Peyer's patch (tissue), 4 donors: ENCODE data around the gene ZC3H13. TPM values are rescaled to one million over a fixed set of nuclear protein-coding genes. Genes with fewer than 3 reads are reported as not detected.

Source experiments
- DNase-seq, 3 donors: peaks; one replicate each; pipeline ENCODE4 v3.0.0-alpha.2; 2017 to 2019
- H3K27ac ChIP-seq, 4 donors: fragments of 200-600 bp; sonication (generic); one replicate each; pipeline ENCODE4 v1.5.1; 2016 to 2019
- H3K27me3 ChIP-seq, 2 donors: fragments of 200-600 bp; sonication (generic); one replicate each; pipeline ENCODE4 v1.5.1; 2019
- H3K36me3 ChIP-seq, 3 donors: fragments of 200-600 bp; sonication (generic); one replicate each; pipeline ENCODE4 v1.5.1; 2016 to 2019
- H3K4me1 ChIP-seq, 4 donors: fragments of 200-600 bp; sonication (generic); one replicate each; pipeline ENCODE4 v1.5.1; 2016 to 2019
- H3K4me3 ChIP-seq, 4 donors: fragments of 200-600 bp; sonication (generic); 1 replicate in 3 of 4; 2 replicates in 1 of 4; pipeline ENCODE4 v1.5.1; 2016 to 2019; ENCODE audit warnings: mild to moderate bottlenecking in 1 of 4
- H3K9me3 ChIP-seq, 4 donors: fragments of 200-600 bp; sonication (generic); one replicate each; pipeline ENCODE4 v1.5.1; 2016 to 2019; ENCODE audit warnings: mild to moderate bottlenecking in 1 of 4
- POLR2A ChIP-seq, 2 donors: fragments of 450-650 bp; IDR thresholded peaks; one replicate each; pipeline ENCODE4 v1.5.1; 2017; ENCODE audit warnings: antibody characterized with exemption in 2 of 2, mild to moderate bottlenecking in 2 of 2, moderate library complexity in 2 of 2
- total RNA-seq, 4 donors: library from RNA; depleted of rRNA; stranded (reverse); fragments of >200 nt; gene quantifications; one replicate each; pipeline ENCODE4 v1.1.0, GENCODE V29; 2016
- TF ChIP-seq, protein P1 (sequence below), 6 experiments: fragments of 450-650 bp in 4 of 6; fragments of 200-600 bp in 2 of 6; sonication (generic) in 1 of 6; IDR thresholded peaks; one replicate each; pipeline ENCODE4 v1.5.1; 2017 to 2019; ENCODE audit warnings: antibody characterized with exemption in 6 of 6, mild to moderate bottlenecking in 3 of 6, moderate library complexity in 1 of 6

ZC3H13 gene
- total RNA-seq, 4 donors from 2014 or later: 22.6 to 71.8 (median 30.6) TPM

DNA sequence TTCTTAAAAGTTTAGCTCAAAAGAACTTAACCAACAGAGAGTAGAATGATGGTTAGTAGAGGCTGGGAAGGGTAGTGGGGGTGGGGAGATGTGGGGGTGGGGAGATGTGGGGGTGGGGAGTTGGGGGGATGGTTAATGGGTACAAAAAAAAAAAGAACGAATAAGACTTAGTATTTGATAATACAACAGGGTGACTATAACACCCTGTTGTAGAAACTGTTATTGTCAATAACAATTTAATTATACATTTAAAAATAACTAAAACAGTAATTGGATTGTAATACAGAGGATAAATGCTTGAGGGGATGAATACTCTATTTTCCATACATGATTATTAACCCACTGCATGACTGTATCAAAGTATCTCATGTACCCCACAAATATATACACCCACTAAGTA, 91.1 kb downstream of the ZC3H13 start:
- Histone ChIP-seq H3K4me1 (no peaks in the 10 kb centered on the region), H3K4me3 (no peak overlapping the region), H3K9me3 (no peaks in the 10 kb centered on the region), H3K36me3 (peaks cover 0 to 72% (median 4%) of the 10 kb centered on the region in 3 donors), H3K27ac (no peak overlapping the region), H3K27me3 (no peaks in the 10 kb centered on the region)
- no peak for DNase-seq
- no peak for TF ChIP-seq POLR2A (IDR thresholded peaks at IDR 0.05)
- TF ChIP-seq, protein P1, sequence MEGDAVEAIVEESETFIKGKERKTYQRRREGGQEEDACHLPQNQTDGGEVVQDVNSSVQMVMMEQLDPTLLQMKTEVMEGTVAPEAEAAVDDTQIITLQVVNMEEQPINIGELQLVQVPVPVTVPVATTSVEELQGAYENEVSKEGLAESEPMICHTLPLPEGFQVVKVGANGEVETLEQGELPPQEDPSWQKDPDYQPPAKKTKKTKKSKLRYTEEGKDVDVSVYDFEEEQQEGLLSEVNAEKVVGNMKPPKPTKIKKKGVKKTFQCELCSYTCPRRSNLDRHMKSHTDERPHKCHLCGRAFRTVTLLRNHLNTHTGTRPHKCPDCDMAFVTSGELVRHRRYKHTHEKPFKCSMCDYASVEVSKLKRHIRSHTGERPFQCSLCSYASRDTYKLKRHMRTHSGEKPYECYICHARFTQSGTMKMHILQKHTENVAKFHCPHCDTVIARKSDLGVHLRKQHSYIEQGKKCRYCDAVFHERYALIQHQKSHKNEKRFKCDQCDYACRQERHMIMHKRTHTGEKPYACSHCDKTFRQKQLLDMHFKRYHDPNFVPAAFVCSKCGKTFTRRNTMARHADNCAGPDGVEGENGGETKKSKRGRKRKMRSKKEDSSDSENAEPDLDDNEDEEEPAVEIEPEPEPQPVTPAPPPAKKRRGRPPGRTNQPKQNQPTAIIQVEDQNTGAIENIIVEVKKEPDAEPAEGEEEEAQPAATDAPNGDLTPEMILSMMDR (IDR thresholded peaks at IDR 0.05): no peak

DNA sequence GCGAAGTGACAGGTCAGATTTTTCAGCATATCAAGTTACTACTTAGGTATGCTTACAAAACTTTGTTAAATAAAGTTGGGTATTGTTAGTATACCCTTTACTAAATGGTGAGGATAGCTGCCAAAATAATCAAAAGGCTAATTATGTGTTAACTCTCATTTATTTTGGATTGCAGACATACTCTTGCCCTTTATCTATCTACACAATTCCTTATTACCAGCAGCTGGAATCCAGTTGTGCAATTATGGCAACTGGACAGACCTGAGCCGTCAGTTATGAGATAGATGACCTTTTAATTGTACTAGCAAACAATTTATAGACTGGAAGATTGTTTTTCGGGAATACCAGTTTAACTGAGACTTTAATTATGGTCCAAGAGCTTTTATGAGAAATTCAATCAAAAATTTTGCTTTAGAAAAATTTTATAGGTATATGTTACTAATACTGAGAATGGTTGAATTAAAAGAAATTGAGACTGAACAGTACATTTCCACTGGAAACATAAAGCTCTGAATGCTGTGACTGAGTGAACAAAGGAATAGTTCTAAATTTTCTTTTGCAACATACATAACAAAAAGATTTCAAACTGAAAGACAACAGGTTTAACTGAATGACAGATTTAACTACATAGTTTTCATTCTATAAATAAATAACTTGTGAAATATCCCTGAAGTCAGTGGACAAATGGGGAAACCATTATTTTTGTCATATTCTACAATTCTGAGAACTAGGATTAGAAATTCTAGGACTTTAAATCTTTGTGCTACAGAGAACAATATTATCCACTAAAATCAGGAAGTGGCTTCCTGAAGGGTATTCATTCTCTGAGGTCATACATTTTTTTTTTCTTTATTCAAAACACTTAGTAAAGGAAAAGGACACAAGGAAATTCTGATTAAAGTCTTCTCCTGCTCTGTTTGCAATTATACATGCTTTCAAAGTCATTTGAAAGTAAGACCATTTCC, 97.4 kb downstream of the ZC3H13 start:
- Histone ChIP-seq H3K27ac (no peak overlapping the region), H3K9me3 (no peaks in the 10 kb centered on the region), H3K4me1 (no peaks in the 10 kb centered on the region), H3K4me3 (no peak overlapping the region), H3K36me3 (peaks cover 0 to 51% (median 0%) of the 10 kb centered on the region in 3 donors), H3K27me3 (no peaks in the 10 kb centered on the region)
- DNase-seq: no peak
- no peak for TF ChIP-seq POLR2A (IDR thresholded peaks at IDR 0.05)
- TF ChIP-seq, protein P1 (IDR thresholded peaks at IDR 0.05): no peak

DNA sequence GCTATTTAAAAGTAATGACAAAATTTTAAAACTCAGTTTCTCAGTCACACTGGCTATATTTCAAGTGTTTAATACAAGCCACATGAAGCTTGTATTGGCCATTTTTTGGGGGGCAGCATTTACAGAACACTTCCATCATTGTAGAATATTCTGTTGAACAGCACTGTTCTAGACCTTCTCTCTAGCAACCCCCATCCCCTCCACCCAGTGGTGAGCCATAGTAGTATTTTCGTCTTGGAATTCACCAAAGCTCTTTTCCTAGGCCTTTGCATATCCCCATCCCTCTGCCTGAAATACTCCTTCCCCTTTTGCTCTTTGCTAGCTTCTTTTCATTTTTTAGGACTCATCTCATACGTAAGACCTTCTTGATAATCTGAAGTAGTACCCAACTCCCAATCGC, 99.5 kb downstream of the ZC3H13 start:
- Histone ChIP-seq H3K27me3 (no peaks in the 10 kb centered on the region), H3K9me3 (no peaks in the 10 kb centered on the region), H3K27ac (no peak overlapping the region), H3K4me1 (no peaks in the 10 kb centered on the region), H3K4me3 (no peak overlapping the region), H3K36me3 (peaks cover 0 to 36% (median 0%) of the 10 kb centered on the region in 3 donors)
- DNase-seq: no peak
- no peak for TF ChIP-seq POLR2A (IDR thresholded peaks at IDR 0.05)
- TF ChIP-seq, protein P1 (IDR thresholded peaks at IDR 0.05): no peak

DNA sequence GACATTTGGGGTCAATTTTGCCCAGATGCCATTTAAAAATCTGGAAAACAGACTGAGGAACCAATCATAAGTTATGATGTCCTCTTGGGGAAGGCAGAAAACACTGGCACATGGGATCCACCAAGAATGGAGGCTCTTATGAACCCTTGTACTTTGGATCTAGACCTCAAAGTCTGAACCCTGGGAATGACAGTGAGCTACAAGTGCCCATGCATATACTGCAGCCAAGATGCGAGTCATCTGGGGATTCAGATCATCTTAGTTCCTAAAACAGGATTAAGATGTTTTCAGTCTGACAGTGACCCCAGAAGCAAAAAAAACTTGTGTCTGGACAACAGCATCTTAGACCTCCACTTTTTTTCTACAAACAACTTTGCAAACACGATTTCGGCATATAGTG, 100.8 kb downstream of the ZC3H13 start:
- DNase-seq: no peak
- H3K4me3 ChIP-seq: no peak overlapping the region
- peaks cover 0 to 24% (median 0%) of the 10 kb centered on the region in 3 donors for H3K36me3 ChIP-seq
- H3K9me3 ChIP-seq: no peaks in the 10 kb centered on the region
- no peak for TF ChIP-seq POLR2A (IDR thresholded peaks at IDR 0.05)
- TF ChIP-seq, protein P1 (IDR thresholded peaks at IDR 0.05): no peak
- H3K4me1 ChIP-seq: no peaks in the 10 kb centered on the region
- H3K27ac ChIP-seq: no peak overlapping the region
- H3K27me3 ChIP-seq: no peaks in the 10 kb centered on the region

DNA sequence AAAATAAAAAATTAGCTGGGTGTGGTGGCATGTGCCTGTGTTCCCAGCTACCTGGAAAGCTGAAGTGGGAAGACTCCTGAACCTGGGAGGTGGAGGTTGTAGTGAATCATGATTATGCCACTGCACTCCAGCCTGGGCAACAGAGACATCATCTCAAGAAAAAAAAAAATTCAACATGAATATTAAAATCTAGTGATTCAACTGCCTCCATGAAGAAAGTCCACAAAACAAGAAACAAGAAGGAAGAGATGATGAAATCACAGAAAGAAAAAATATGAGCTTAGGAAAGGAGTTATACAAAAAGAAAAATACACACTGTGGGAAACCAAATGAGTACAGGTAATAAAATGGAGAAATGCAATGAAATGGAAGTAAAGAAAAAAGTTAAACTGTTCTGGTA, 101.4 kb downstream of the ZC3H13 start:
- no peak for TF ChIP-seq POLR2A (IDR thresholded peaks at IDR 0.05)
- H3K9me3 ChIP-seq: no peaks in the 10 kb centered on the region
- H3K4me1 ChIP-seq: no peaks in the 10 kb centered on the region
- no peak overlapping the region for H3K27ac ChIP-seq
- peaks cover 0 to 18% (median 0%) of the 10 kb centered on the region in 3 donors for H3K36me3 ChIP-seq
- H3K27me3 ChIP-seq: no peaks in the 10 kb centered on the region
- DNase-seq: no peak
- H3K4me3 ChIP-seq: no peak overlapping the region

DNA sequence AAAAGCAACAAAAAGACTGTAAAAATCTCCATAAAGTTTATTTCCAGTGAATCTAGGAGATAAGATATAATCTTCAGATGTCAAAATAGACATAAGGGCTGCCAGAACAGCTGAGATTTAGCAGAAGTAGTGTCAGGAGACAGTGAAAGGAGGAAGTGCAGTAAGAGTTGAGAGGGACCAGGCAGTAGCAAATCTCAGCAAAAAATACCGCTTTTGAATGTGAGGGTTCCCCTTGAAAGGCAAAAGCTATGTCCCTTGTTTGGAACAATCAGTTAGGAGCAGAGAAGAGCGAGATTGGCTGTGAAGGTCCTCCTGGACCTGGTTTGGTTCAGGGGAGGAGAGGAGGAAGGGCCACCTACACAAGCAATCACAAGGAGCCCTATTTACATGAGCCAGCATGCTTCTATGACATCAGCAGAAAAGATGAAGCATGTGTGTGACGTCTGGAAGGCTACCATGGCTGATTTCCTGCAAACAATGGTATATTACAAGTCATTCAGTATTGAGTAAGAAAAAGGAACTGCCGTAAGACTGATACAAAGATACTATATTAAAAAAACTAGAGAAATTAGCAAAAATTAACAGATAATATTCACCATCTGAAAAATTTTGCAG, 102.1 kb downstream of the ZC3H13 start:
- Histone ChIP-seq H3K4me1 (no peaks in the 10 kb centered on the region), H3K27ac (no peak overlapping the region), H3K9me3 (no peaks in the 10 kb centered on the region), H3K27me3 (no peaks in the 10 kb centered on the region), H3K36me3 (peaks cover 0 to 13% (median 0%) of the 10 kb centered on the region in 3 donors), H3K4me3 (no peak overlapping the region)
- TF ChIP-seq POLR2A (IDR thresholded peaks at IDR 0.05): no peak
- TF ChIP-seq, protein P1 (IDR thresholded peaks at IDR 0.05): no peak
- no peak for DNase-seq
